VCaP (cell line): ENCODE results near the gene RBPJL.

Experiments
- H3K27ac ChIP-seq: fragments of 450-650 bp; 2 replicates; pipeline ENCODE4 v1.5.1; 2017
- CTCF ChIP-seq: fragments of 450-650 bp; conservative IDR thresholded peaks from 2 replicates; pipeline ENCODE4 v1.5.1; 2017; ENCODE audit warnings: mild to moderate bottlenecking, moderate library complexity

Gene RBPJL

GRCh38 chr20:45293041-45294002, 13.3 kb upstream of the RBPJL start:
- peak overlapping the region; percentile 74; the same call in 1 of the 2 replicates for H3K27ac ChIP-seq
- TF ChIP-seq CTCF = peak; percentile 99

GRCh38 chr20:45294003-45294368, 12.7 kb upstream of the RBPJL start:
- peak overlapping the region; percentile 74; the same call in 1 of the 2 replicates for H3K27ac ChIP-seq
- peak; percentile 73 for TF ChIP-seq CTCF

- H3K27ac ChIP-seq = no peak overlapping the region
- TF ChIP-seq CTCF = no peak
Measured at GRCh38 chr20:45294659-45295058, 12.0 kb upstream of the RBPJL start.

GRCh38 chr20:45297786-45298497, 8.7 kb upstream of the RBPJL start:
- H3K27ac ChIP-seq = no peak overlapping the region
- no peak for TF ChIP-seq CTCF

DNA sequence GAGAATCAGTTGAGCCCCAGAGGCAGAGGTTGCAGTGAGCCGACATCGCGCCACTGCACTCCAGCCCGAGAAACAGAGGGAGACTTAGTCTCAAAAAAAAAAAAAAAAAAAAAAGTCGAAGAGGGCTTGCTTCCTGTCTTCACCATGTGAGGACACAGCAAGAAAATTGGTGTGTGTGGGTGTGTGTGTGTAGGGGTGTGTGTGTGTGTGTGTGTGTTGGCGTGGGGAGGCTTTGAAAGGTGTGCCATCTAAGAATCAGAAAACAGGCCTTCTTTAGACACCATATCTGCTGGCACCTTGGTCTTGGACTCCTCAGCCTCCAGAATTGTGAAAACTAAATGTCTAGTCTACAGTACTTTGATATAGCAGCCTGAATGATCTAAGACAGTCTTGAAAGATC, 6.9 kb upstream of the RBPJL start:
- no peak for TF ChIP-seq CTCF
- no peak overlapping the region for H3K27ac ChIP-seq

GRCh38 chr20:45300961-45301360, 5.7 kb upstream of the RBPJL start:
- H3K27ac ChIP-seq = no peak overlapping the region
- TF ChIP-seq CTCF = peak; percentile 38; the same call in 1 of the 2 replicates

DNA sequence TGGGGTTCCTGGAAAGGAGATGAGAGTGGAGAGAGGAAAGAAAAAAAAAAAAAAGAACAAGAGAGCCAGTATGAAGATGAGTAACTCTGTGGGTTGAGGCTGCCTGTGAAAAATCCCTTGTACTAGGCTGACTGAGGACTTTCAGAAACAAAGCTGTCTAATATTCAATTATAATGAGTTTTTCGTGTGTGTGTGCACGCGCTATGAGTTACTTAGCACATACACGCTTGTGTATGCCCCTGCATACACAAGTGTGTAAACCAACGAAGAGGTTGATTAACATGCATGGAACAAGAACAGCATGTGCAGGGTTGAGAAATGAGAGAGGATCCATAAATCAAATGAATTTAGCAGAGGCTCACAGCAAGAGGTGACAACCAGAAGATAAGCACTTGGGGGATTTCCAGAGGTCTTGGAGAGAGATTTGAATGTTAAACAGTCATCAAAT, 4.8 kb upstream of the RBPJL start:
- no peak for TF ChIP-seq CTCF
- H3K27ac ChIP-seq = no peak overlapping the region
